RPMI7951 (cell line): Measurements from ENCODE around the gene KRTAP5-5. TPM values are rescaled to one million over a fixed set of nuclear protein-coding genes. Genes with fewer than 3 reads are reported as not detected.
A peak's percentile ranks its signal among the peaks of the same experiment; 100 is the strongest.
"Not testable (repeated sequence)": the region's sequence is repeated elsewhere in the genome, so short reads cannot be mapped to it uniquely, and the experiment has no call there.

Source experiments
- DNase-seq: peaks from one replicate; pipeline ENCODE4 v3.0.0-alpha.2; 2012; ENCODE audit warnings: low read depth
- total RNA-seq: library from RNA; depleted of rRNA; stranded (reverse); fragments of >200 nt; shearing (Covaris generic); gene quantifications from 2 replicates; pipeline ENCODE4 v1.2.3, GENCODE V29; 2014

The KRTAP5-5 gene
- total RNA-seq, 1 experiment from 2014 or later: not detected

- DNase-seq: not testable (repeated sequence)
These were observed 22.3 kb upstream of the KRTAP5-5 start for GRCh38 chr11:1607156-1607845.

- DNase-seq: not testable (repeated sequence)
These were observed 21.7 kb upstream of the KRTAP5-5 start for GRCh38 chr11:1607901-1608300.

GRCh38 chr11:1608363-1608762 is 21.2 kb upstream of the KRTAP5-5 start, which contains the start of gene KRTAP5-3:
Gene KRTAP5-3 (minus strand): TSS chr11:1608463. CDS start chr11:1608385, 78 bp downstream.
- DNase-seq: no peak

- DNase-seq: no peak
These were observed 11.3 kb upstream of the KRTAP5-5 start for GRCh38 chr11:1618231-1618630.

GRCh38 chr11:1619449-1619848 is 10.1 kb upstream of the KRTAP5-5 start:
- DNase-seq: peak; percentile 31

GRCh38 chr11:1622086-1622485 is 7.5 kb upstream of the KRTAP5-5 start, which contains the start of gene KRTAP5-4:
Gene KRTAP5-4 (minus strand): TSS chr11:1622138. CDS start chr11:1622093, 45 bp downstream.
- no peak for DNase-seq

GRCh38 chr11:1623716-1624115 is 5.9 kb upstream of the KRTAP5-5 start:
- no peak for DNase-seq

- DNase-seq: no peak
These were observed 5.0 kb upstream of the KRTAP5-5 start for GRCh38 chr11:1624621-1625020.

- no peak for DNase-seq
These were observed 4.0 kb upstream of the KRTAP5-5 start for GRCh38 chr11:1625541-1625940.

GRCh38 chr11:1628506-1629325 is 859 bp upstream of the KRTAP5-5 start:
- peak; percentile 12 for DNase-seq

GRCh38 chr11:1630271-1630670 is 696 bp downstream of the KRTAP5-5 start:
- DNase-seq: no peak

- no peak for DNase-seq
These were observed 1.5 kb downstream of the KRTAP5-5 start for GRCh38 chr11:1631066-1631568.

GRCh38 chr11:1632053-1632714 is 2.6 kb downstream of the KRTAP5-5 start:
- DNase-seq: no peak

GRCh38 chr11:1633864-1634263 is 4.3 kb downstream of the KRTAP5-5 start:
- DNase-seq: no peak

GRCh38 chr11:1636291-1636950 is 6.8 kb downstream of the KRTAP5-5 start:
- no peak for DNase-seq

GRCh38 chr11:1637628-1638027 is 8.1 kb downstream of the KRTAP5-5 start:
- no peak for DNase-seq

- DNase-seq: no peak
These were observed 8.8 kb downstream of the KRTAP5-5 start for GRCh38 chr11:1638344-1638743.

- peak; percentile 8 for DNase-seq
These were observed 9.6 kb downstream of the KRTAP5-5 start for GRCh38 chr11:1639102-1639620.

- no peak for DNase-seq
These were observed 10.1 kb downstream of the KRTAP5-5 start for GRCh38 chr11:1639666-1640065.

GRCh38 chr11:1640076-1640946 is 10.7 kb downstream of the KRTAP5-5 start:
- no peak for DNase-seq
